Esophagus squamous epithelium (tissue), 4 donors: ENCODE measurements around the gene ENOPH1.

Experiments used
- POLR2A ChIP-seq, 4 donors: fragments of 450-650 bp; IDR thresholded peaks; one replicate each; pipeline ENCODE4 v1.6.1; 2017; ENCODE audit warnings: antibody characterized with exemption in 4 of 4, mild to moderate bottlenecking in 4 of 4, moderate library complexity in 3 of 4
- TF ChIP-seq, protein P1 (sequence below), 6 experiments: fragments of 450-650 bp in 4 of 6; fragments of 200-600 bp in 2 of 6; sonication (generic) in 2 of 6; IDR thresholded peaks; one replicate each; pipeline ENCODE4 v1.5.1; 2016 to 2019; ENCODE audit warnings: antibody characterized with exemption in 6 of 6, mild to moderate bottlenecking in 4 of 6, moderate library complexity in 4 of 6

DNA sequence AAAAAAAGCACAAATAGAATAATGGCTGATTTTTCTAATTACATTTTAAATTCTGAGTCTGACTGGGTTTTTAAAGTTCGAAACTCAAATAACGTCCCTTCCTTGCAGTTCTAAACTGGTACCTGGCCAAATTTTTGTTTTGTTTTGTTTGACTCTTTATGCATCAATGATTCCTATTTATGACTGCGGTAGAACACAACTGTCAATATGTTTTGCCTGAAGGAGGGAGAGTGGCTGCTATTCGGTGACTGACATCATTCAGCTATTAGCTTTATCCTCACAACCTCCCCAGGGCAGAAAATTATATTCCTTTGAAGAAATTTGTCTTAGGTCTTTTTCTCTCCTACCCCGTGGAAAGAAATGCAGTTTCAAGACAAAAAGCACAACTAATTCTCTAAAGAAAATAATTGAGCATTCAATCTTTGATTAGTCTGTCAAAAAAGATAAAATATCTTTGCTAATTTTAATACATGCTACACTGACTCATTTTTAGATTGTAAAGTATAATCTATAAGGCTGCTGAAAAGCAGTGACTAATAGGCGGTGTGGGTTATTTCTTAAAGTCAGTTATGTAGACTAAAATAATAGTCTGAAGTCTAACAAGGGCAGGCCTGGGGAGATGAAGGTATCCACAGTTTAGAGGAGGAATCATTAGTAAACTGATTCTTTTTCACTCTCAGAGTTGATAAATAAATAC lies 69.5 kb downstream of the ENOPH1 start:
- TF ChIP-seq, protein P1, sequence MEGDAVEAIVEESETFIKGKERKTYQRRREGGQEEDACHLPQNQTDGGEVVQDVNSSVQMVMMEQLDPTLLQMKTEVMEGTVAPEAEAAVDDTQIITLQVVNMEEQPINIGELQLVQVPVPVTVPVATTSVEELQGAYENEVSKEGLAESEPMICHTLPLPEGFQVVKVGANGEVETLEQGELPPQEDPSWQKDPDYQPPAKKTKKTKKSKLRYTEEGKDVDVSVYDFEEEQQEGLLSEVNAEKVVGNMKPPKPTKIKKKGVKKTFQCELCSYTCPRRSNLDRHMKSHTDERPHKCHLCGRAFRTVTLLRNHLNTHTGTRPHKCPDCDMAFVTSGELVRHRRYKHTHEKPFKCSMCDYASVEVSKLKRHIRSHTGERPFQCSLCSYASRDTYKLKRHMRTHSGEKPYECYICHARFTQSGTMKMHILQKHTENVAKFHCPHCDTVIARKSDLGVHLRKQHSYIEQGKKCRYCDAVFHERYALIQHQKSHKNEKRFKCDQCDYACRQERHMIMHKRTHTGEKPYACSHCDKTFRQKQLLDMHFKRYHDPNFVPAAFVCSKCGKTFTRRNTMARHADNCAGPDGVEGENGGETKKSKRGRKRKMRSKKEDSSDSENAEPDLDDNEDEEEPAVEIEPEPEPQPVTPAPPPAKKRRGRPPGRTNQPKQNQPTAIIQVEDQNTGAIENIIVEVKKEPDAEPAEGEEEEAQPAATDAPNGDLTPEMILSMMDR (IDR thresholded peaks at IDR 0.05) = no peak
- TF ChIP-seq POLR2A (IDR thresholded peaks at IDR 0.05) = no peak
